LNCaP clone FGC (cell line): ENCODE data around the gene NAA25.

ENCODE experiments used
- DNase-seq: peaks from one replicate; pipeline ENCODE4 v3.0.0-alpha.2; 2011; ENCODE audit warnings: low read depth
- H3K4me3 ChIP-seq: 2 replicates; pipeline ENCODE4 v1.5.1; 2011; ENCODE audit warnings: mild to moderate bottlenecking, low read depth, low read length, control low read depth
- CTCF ChIP-seq: IDR thresholded peaks from 2 replicates; pipeline ENCODE4 v1.5.1; 2012; ENCODE audit warnings: mild to moderate bottlenecking; ENCODE audit not compliant: control insufficient read depth, insufficient read depth; ENCODE audit errors: extremely low read depth

The NAA25 gene

GRCh38 chr12:112023759-112024396 is 84.7 kb downstream of the NAA25 start:
- DNase-seq, result no peak
- TF ChIP-seq CTCF, result no peak
- no peak overlapping the region for H3K4me3 ChIP-seq

- TF ChIP-seq CTCF, result no peak
- DNase-seq, result no peak
- H3K4me3 ChIP-seq, result no peak overlapping the region
Measured at GRCh38 chr12:112022241-112023016, 86.2 kb downstream of the NAA25 start.

- H3K4me3 ChIP-seq, result no peak overlapping the region
- no peak for DNase-seq
- TF ChIP-seq CTCF, result no peak
Measured at GRCh38 chr12:112020947-112021457, 87.6 kb downstream of the NAA25 start.

- peak; percentile 94 for DNase-seq
- no peak for TF ChIP-seq CTCF
- H3K4me3 ChIP-seq, result no peak overlapping the region
Measured at GRCh38 chr12:112018571-112019237, 89.9 kb downstream of the NAA25 start.

GRCh38 chr12:112017041-112017440 is 91.5 kb downstream of the NAA25 start:
- no peak overlapping the region for H3K4me3 ChIP-seq
- no peak for DNase-seq
- TF ChIP-seq CTCF, result no peak

- TF ChIP-seq CTCF, result no peak
- no peak overlapping the region for H3K4me3 ChIP-seq
- DNase-seq, result no peak
Measured at GRCh38 chr12:112015938-112016337, 92.6 kb downstream of the NAA25 start.
